Stimulated activated CD4-positive, alpha-beta T cell treated with anti-CD3 and anti-CD28 coated beads, Interleukin-15, amount 100 ng/mL, for 48 hours (primary cell): ENCODE data around the gene GGA2.
"Not testable (repeated sequence)": the region's sequence is repeated elsewhere in the genome, so short reads cannot be mapped to it uniquely, and the experiment has no call there.

Experiments
- DNase-seq, 2 donors: peaks; one replicate each; pipeline ENCODE4 v3.0.0-alpha.2; 2020; ENCODE audit warnings: low read depth in 2 of 2

The GGA2 gene

DNA sequence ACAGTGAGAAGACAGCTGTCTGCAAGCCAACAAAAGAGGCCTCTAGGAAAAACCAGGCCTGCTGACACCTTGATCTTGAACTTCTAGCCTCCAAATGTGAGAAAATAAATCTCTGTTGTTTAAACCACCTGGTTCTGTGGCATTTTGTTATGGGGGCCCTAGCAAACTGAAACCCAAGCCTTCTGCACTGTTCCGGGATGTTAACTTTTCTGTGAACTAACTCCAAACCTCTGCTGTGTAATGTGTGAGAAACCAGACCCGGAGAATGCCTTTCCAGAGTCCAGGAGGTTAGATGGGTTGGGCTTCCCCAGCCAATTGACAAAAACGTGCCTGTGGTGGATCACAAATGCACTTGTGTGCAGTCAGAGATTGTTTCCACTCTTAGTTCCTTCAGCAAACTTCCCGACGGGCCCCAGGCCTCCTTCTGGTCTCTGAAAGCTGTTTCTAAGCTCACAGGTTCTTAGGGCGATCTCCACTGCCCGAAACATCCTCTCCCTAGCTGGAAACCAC is 13.6 kb upstream of the GGA2 start:
- DNase-seq, result no peak

DNA sequence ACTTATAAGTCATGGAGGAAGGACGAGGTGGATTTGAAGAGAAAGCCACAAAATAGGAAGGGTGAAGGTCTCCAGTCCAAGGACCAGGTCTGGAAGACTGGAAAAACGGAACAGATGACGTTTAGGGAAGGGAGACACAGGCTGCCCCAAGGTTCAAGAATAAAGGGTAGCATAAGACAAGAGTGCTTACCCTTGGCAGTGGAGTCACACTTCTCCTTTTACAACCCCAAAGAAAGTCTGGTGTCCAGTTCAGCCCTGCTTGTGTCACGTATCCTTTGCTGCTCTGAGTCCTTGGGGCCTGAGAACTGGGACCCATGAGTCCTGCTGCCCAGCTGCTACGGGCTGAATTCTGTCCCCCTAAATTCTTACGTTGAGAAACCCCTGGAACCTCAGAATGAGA is 13.0 kb upstream of the GGA2 start:
- DNase-seq, result no peak

DNA sequence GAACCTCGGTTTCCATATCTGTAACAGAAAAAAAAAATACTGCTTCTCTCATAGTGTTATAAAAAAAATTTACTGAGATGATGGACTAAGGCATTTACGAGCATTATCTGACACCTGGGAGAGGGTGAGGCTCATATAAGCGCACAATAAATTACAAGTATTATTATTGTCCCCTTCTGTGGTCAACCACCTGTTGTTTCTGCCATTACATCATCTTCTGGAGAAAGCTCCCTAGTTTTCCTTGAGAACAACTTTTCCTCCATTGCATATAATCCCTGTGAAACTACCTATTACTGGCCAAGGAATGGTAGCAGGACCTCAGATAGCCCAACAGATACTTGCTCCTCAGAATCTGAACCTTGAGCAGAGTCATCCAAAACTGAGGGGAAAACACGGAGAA is 11.7 kb upstream of the GGA2 start:
- no peak for DNase-seq

DNA sequence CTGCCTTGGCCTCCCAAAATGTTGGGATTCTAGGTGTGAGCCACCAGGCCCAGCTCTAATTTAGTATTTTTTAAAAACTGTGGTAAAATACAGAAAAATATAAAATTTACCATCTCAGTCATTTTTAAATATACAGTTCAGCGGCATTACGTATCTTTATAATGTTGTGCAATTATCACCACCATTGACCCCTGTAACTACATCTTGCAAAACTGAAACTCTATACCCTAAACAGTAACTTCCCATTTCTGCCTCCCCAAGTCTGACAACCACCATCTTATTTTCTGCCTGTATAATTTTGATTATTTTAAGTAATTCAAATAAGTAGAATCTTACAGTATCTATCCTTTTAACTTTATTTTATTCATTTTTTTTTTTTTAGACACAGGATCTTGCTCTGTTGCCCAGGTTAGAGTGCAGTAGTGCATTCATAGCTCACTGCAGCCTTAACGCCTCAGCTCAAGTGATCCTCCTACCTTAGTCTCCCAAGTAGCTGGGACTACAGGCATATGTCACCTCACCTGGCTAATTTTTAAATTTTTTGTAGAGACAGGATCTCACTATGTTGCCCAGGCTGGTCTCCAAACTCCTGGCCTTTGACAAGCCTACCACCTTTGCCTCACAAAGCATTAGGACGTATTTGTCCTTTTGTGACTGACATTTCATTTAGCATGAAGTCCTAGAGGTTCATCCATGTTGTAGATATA is 10.9 kb upstream of the GGA2 start:
- DNase-seq, result no peak

DNA sequence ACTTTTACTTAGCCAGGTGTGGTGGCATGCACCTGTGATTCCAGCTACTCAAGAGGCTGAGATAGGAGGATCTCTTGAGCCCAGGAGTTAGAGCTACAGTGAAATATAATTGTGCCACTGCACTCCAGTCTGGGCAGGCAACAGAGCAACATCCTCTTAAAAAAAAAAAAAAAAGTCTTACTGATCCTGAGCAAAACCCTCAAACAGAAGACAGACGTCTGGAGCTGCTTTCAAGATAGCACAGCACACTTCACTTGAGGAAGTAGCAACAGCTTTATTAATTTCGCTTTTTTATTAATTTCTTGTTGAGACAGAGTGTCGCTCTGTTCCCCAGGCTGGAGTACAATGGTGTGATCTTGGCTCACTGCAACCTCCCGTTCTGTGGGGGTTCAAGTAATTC is 10.2 kb upstream of the GGA2 start:
- DNase-seq, result no peak

DNA sequence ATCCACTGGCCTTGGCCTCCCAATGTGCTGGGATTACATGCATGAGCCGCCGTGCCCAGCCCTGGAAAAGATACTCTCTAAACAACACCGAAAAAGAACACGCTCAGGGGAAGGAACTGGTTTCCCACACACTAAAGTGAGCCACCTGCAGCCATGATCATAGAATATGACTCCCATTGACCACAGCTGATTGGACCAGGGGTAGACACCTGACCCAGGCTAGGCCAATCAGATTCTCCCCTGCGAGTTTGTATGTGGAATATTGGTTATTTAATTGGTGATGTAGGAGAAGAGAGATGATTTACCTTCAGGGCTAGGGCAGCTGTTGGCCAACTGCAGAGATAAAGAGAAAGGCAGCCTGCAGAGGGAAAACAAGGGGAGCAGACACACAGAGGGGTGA is 9.0 kb upstream of the GGA2 start:
- no peak for DNase-seq

DNA sequence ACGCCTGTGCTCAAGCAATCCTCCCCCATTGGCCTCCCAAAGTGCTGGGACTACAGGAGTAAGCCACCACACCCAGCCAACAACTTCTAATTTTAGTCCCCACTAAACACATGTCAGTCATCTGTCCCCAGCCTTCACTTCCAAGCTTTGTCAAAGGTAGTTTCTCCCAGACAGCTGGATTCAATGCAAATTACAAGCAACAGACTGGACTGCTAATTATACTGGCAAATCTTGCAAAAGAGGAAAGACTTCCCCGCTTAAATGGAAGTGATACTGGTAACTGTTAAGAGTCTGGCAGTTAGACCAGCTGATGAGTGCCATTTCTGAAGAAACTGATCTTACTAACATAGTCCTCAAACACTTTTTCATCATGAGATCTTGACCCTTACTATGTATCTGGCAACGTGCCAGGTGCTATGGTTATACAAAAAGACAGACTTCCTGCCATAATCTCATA is 8.2 kb upstream of the GGA2 start:
- DNase-seq, result no peak

DNA sequence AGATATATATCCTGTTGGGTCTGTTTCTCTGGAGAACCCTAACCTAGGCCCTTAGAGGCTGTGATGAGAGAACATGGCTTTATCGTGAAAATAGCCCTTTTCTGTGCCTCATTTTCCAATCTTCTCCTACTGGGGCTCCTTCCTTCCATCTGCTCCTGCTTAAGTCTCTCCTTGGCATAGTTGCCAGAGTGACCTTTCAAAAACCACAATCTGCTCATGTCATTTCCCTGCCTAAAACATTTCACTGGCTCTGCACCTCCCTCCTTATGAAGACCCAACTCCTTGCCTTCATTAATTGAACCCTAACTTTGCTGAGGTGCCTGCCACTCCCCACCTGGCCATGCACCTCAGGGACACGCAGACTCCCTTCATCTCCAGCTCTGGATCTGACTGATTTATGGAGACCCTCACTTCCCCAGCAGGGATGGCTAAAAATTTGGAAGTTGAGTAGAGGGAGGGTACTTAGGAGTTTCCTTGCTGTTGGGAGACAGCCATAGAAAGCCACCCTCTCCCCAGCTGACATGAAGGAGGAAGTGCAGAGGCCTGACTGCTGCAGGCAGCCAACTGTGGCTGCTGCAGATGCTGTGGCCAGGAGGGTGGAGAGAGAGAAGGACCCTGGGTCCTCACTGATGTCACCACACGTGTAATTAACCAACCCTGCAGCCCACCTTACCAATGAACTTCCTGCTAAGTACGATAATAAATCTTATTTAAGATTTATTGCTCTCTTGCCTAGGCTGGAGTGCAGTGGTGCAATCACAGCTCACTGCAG is 6.3 kb upstream of the GGA2 start:
- no peak for DNase-seq

DNA sequence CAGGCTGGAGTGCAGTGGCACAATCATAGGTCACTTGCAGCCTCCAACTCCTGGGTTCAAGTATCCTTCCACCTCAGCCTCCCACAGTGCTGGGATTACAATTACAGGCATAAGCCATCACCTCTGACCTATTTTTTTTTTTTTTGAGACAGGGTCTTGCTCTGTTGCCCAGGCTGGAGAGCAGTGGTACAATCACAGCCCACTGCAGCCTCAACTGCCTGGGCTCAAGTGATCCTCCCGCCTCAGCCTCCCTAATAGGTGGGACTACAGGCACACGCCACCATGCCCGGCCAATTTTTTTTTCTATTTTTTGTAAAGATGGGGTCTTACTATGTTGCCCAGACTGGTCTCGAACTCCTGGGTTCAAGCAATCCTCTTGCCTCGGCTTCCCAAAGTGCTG is 5.6 kb upstream of the GGA2 start:
- DNase-seq, result no peak

DNA sequence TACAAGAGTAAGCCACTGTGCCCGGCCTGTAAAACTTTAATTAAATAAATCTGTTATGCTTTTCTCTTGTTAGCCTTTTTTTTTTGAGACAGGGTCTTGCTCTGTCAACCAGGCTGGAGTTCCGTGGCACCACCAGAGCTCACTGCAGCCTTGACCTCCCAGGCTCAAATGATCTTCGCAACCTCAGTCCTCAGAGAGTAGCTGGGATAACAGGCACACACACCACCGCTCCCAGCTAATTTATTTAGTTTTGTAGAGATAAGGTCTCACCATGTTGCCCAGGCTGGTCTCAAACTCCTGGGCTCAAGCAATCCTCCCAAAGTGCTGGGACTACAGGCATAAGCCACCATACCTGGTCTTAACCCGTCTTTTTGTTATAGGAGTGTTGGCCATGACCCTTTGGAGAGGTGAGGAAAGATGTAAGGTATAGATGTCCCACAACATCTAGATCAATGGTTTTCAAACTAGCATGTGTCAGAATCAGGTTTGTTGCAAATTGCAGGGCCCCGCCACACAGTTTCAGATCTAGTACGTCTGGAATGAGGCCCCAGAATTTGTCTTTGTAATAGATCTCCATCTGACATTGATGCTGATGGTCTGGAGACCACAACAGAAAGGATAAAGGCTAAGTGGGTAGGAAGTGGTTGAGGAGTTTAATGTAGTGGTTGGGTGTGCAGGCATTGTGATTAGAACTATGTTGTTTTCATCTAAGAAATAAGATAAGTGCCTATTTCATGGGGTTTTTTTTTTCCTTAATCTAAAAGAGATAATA is 4.3 kb upstream of the GGA2 start:
- no peak for DNase-seq

DNA sequence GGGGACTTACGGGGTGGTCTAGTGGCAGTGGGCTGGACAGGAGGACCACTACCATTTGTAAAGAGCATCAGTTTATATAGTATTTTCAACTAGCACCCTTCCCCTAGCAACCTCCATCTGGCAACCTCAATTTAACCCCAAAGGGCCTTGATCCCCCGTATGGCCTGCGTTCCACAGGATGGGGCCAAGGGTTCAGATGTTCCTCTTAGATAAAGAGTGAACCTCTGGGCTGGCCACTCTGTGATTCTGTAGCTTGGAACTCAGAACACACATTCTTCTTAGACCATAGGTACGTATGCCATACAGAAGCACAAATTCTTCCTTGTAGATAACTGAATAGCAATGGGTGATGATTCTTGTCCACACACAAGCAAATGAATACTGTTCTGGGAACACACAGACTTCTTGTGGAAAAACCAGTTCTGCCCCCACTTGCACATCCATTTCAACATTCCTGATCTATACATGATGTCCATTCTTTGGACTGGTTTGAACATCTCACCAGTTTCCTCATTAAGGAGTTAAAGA is 1.9 kb upstream of the GGA2 start:
- DNase-seq, result no peak

DNA sequence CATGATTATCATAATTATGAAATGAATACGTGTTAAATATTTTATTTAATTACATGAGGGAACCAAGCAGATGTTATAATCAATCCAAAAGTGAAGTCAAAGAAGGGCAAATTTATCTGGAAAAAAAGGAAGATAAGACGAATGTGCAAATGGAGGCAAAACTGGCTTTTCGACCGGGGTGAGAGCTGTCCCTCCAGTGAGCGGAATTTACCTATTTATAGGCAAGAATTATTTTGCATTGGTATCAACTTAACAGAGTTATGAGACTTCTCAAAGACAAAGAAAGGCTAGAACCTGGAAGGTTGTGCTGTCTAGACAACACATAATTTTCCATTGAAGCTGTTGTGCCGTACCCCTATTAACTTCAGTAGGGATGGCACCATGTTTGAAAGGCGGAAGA is 1.4 kb upstream of the GGA2 start:
- no peak for DNase-seq

DNA sequence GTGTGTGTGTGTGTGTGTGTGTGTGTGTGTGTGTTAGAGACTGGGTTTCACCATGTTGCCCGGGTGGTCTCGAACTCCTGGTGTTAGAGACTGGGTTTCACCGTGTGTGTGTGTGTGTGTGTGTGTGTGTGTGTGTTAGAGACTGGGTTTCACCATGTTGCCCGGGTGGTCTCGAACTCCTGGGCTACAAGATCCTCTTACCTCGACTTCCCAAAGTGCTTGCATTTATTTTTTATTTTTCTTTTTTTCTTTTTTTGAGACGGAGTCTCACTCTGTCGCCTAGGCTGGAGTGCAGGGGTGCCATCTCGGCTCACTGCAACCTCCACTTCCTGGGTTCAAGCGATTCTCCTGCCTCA is 599 bp upstream of the GGA2 start:
- not testable (repeated sequence) for DNase-seq

DNA sequence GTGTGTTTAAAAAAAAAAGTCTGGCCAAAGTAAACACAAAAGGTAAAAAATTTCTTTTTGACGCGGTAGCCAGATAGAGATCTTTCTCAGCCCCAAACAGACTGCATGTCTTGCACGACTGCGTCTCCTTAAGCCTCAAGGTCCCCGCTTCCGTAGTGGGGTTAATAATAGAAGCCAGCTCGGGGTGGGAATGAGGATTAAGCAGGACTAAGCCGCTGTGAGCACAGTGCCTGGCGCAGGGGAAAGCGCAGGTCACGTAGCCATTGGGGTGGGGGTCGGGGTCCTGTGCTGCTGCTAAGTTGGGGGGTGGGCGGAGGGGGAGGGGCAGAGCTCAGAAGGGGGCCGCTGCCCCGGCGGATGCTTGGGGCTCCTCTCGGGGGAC is 521 bp downstream of the GGA2 start:
- DNase-seq, result no peak

DNA sequence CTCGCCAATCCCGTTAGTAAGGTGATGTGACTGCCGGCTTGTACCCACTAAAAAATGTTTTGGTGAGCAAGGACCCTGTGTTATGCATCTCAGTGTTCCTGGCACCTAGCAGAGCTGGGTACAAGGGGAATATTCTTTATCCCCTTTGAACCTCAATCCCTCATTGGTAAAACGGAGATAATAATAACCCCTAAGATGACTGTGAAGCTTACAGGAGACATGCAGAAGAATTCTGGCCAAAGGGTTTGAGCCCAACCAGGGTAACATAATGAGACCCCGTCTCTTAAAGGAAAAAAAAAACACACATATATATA is 896 bp downstream of the GGA2 start:
- no peak for DNase-seq

DNA sequence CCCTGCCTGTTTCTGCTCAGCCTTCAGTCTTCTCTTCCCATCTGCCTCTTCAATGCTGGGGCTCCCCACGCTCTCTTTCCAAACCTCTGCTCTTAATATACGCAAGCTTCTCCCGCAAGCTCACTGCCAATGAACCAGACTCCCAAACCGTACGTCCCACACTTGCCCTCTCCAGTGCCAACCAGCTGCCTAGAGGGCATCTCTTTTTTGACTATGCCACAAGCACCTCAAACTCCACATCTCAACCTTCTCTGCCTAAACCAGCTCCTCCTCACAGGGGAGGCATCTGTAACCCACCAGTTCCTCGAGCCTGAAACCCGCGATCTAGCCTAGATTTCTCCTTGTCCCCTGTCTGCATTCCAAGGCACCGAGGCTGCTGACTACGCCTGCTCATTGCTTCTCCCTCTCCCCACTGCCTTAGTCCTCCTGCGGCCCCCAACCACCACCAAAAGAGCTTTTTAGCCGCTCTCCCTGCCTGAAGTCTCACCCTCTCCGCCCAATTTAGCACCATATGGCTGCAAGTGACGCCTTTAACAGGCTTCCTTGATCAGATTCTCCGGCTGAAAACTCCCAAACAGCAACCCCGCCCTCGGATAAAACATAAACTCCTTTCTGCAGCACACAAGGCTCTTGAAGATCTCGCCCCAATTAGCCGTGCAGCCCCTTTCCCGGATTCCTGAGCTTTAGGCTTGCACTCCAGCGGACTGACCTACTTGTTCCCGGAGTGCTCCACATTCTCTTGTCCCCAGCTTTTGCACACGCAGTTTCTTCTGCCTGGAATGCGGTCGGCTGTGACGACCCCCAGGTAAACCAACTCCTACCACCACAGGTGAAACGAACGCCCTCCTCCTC is 1.5 kb downstream of the GGA2 start:
- no peak for DNase-seq

DNA sequence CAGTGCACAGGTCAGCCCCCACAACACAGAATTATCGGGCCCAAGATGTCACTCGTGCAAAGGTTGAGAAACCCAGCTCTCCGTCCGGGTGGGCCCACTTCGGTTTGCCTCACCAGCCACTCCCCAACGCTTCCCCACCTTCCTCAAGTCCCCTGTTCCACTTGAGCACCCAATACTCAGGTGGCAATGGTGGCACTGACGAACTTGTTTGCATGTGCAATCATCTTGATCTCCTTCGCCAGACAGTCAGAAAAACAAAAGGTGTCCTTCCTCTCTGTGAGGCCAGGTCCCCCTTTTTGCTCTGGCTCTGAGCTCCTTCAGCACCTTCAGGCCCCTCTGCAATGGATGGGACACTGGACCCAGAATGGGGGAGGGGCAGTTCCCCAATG is 3.7 kb downstream of the GGA2 start:
- no peak for DNase-seq

DNA sequence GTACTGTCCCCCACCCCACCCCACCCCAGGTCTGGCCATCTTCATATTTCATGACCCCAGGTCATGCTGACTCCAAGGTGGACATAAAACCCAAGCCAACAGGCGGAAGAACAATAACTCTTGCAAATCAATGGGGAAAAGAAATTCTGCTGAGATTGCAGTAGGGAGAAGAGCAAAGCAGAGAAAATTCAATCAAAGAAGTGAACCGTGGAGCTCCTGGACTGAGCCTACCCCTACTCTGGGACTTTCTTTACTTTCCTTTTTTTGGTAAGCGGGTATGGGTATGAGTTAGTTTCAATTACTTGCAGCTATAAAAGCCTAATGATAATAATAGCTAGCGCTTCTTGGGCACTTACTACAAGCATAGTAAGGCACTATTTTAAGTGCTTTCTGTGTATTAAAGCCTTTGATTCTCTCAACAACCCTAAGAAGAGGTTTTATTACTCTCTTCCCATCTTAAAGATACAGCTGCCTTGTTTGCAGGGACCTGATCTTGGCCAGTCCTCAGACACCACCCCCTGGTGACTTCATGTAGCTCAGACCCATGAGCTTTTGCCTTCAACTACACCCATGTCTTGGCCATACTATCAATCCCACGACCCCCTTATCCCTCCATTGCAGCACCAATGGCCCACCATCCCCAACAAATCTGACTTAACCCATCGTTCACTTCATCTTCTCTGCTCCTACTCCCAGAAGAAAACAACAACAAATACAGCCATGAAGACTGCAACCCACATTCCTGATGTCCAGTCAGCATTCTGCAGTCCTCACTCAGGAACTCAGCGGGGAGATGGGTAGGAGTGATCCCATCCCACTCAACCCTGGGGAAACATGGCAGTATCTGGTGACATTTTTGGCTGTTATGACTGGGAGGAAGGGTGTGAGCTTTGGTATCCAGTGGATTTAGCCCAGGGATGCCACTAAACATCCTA is 4.4 kb downstream of the GGA2 start:
- no peak for DNase-seq

DNA sequence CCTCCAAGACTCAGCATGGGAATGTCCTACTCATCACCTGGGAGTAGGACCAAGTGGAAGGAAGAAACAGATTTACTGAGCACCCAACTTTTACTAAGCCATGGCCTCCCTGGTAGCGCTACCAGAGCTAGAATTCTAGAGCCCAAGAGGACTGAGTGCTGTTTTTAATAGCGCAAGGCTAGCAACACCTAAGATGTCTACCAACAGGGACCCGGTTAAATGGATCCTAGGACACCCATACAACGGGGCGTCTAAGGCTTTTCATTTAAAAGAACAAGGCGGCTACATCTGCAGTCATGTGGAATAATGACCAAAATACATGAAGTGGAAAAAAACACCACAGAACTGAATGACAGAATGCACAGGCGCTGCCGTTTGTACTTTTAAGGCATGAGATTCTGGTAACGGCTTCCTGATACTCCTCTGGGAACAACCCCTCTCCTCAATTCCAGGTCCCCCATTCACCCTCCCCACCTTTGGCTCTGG is 5.1 kb downstream of the GGA2 start:
- no peak for DNase-seq

DNA sequence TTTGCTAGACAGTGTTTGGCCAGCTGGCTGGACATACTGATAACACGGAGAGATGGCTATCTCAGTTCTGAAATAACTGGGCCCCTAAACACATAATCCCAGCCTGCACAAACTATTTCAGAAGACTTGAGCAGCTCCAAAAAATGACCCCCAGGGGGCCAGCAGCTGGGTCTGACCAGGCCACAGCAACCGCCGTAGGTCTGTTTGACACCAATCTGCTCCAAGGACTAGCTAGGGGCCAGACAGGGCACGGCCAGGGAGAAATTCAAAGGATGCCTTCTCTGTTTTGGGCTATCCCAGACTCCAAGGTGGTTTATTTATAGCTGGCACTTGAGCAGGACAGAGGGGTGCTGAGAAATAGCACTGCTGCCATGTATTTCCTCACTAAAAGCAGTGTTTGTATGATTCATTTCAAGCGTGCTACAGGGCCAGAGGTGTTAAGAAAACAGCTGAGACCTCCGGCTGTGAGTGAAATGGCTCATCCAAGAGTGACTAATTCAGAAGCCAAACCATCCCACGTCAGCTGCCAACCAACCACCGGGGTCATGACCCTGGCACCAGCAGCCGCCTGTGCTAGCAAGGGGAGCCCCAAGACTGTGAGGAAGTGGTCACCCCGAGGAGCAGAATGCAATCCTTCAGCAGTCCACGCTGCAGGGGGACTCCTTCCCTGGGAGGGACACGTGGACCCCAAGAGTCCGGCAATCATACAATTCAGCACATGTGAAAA is 5.7 kb downstream of the GGA2 start:
- peak; percentile 77 to 79 for DNase-seq
